Keratinocyte (primary cell): ENCODE results near the gene GNPTAB. TPM values are rescaled to one million over a fixed set of nuclear protein-coding genes. Genes with fewer than 3 reads are reported as not detected.

Experiments used
- DNase-seq: peaks from one replicate; pipeline ENCODE4 v3.0.0-alpha.2; 2011; ENCODE audit warnings: low read depth, missing footprints, low spot score
- FAIRE-seq: peaks from 2 replicates; lab custom pipeline; 2011; peaks lifted over from hg19 to GRCh38; lab: Jason Lieb, UNC
- H2AFZ ChIP-seq: 2 replicates; pipeline ENCODE4 v1.6.0; 2012; ENCODE audit warnings: low read length, control low read depth, inconsistent platforms; ENCODE audit not compliant: control insufficient read depth
- H3K27ac ChIP-seq: 2 replicates; pipeline ENCODE4 v1.5.1; 2011; ENCODE audit warnings: low read length; ENCODE audit not compliant: control insufficient read depth, insufficient read depth
- H3K27me3 ChIP-seq: 3 replicates; pipeline ENCODE4 v1.6.0; 2011; ENCODE audit warnings: low read length; ENCODE audit not compliant: control insufficient read depth, insufficient read depth; ENCODE audit errors: extremely low read depth
- H3K36me3 ChIP-seq, 2 experiments: 2 replicates in 1 of 2; 3 replicates in 1 of 2; pipeline ENCODE4 v1.5.1; 2011; ENCODE audit warnings: low read length in 2 of 2, mild to moderate bottlenecking in 1 of 2; ENCODE audit not compliant: control insufficient read depth in 2 of 2, insufficient read depth in 2 of 2; ENCODE audit errors: extremely low read depth in 1 of 2
- H3K4me1 ChIP-seq: 3 replicates; pipeline ENCODE4 v1.5.1; 2011; ENCODE audit warnings: low read length; ENCODE audit not compliant: control insufficient read depth, insufficient read depth; ENCODE audit errors: extremely low read depth
- H3K4me2 ChIP-seq: 3 replicates; pipeline ENCODE4 v1.6.0; 2011; ENCODE audit warnings: low read depth, low read length; ENCODE audit not compliant: control insufficient read depth, insufficient read depth; ENCODE audit errors: extremely low read depth
- H3K4me3 ChIP-seq, 3 experiments: fragments of 200-600 bp in 1 of 3; sonication (generic) in 1 of 3; 2 replicates in 2 of 3; 3 replicates in 1 of 3; pipeline ENCODE4 v1.5.1; 2011 to 2016; ENCODE audit warnings: low read length in 3 of 3, mild to moderate bottlenecking in 3 of 3, control low read depth in 2 of 3, inconsistent platforms in 1 of 3, low read depth in 1 of 3, mixed read lengths in 1 of 3, mixed run types in 1 of 3, moderate library complexity in 1 of 3; ENCODE audit not compliant: control insufficient read depth in 2 of 3, insufficient read depth in 2 of 3; ENCODE audit errors: extremely low read depth in 1 of 3
- H3K79me2 ChIP-seq: 2 replicates; pipeline ENCODE4 v1.6.0; 2012; ENCODE audit warnings: low read length; ENCODE audit not compliant: control insufficient read depth, insufficient read depth
- H3K9ac ChIP-seq: 3 replicates; pipeline ENCODE4 v1.6.0; 2011; ENCODE audit warnings: low read length; ENCODE audit not compliant: control insufficient read depth, insufficient read depth; ENCODE audit errors: extremely low read depth
- H3K9me1 ChIP-seq: 3 replicates; pipeline ENCODE4 v1.6.0; 2011; ENCODE audit warnings: low read length; ENCODE audit not compliant: control insufficient read depth, insufficient read depth; ENCODE audit errors: extremely low read depth
- H3K9me3 ChIP-seq: 2 replicates; pipeline ENCODE4 v1.5.1; 2012; ENCODE audit warnings: low read depth, low read length; ENCODE audit not compliant: control insufficient read depth
- H4K20me1 ChIP-seq: 3 replicates; pipeline ENCODE4 v1.6.0; 2011; ENCODE audit warnings: low read length; ENCODE audit not compliant: control insufficient read depth, insufficient read depth; ENCODE audit errors: extremely low read depth
- CTCF ChIP-seq, 3 experiments: IDR thresholded peaks in 1 of 3; conservative IDR thresholded peaks in 1 of 3; optimal IDR thresholded peaks in 1 of 3; 2 replicates in 2 of 3; 3 replicates in 1 of 3; pipeline versions ENCODE3 to v1.5.1; 2011; ENCODE audit warnings: low read length in 3 of 3, mild to moderate bottlenecking in 3 of 3, moderate library complexity in 2 of 3, control low read depth in 1 of 3, inconsistent platforms in 1 of 3; ENCODE audit not compliant: insufficient read depth in 2 of 3; ENCODE audit errors: extremely low read depth in 1 of 3
- EZH2 ChIP-seq: IDR thresholded peaks from one replicate; pipeline ENCODE4 v1.6.1; 2012; ENCODE audit warnings: inconsistent platforms, mild to moderate bottlenecking, low read length, moderate library complexity
- dilution Hi-C: fragments of 300-500 bp; cut with MboI; formaldehyde crosslinking; loops from one replicate; pipeline ENCODE4 v1.7.0; 2020; ENCODE audit warnings: low sequenced_read_pairs; ENCODE audit not compliant: extremely low pct_ligation_motif_present
- polyA plus RNA-seq, 5 experiments: library from polyadenylated mRNA; depleted of rRNA in 3 of 5; stranded (reverse) in 3 of 5; stranded (forward) in 1 of 5; unstranded in 1 of 5; fragments of >200 nt; gene quantifications; 1 replicate in 1 of 5; 2 replicates in 3 of 5; 3 replicates in 1 of 5; pipeline versions ENCODE4 v1.2.1 to v1.2.3, GENCODE V29; 2011 to 2012; ENCODE audit warnings: missing spikeins in 2 of 5, low read depth in 1 of 5, low replicate concordance in 1 of 5

Gene GNPTAB
- polyA plus RNA-seq, 1 donor (not counting 4 experiments of a cell fraction or from before 2014, with no cell fraction given): 35.7 TPM

GRCh38 chr12:101727098-101727497, 103.7 kb downstream of the GNPTAB start:
- H3K9me3 ChIP-seq: no peaks in the 10 kb centered on the region
- no peaks in the 10 kb centered on the region for H3K4me1 ChIP-seq
- no peak overlapping the region for H3K4me3 ChIP-seq
- H4K20me1 ChIP-seq: no peaks in the 10 kb centered on the region
- no peak for FAIRE-seq
- H3K9me1 ChIP-seq: no peaks in the 10 kb centered on the region
- H3K36me3 ChIP-seq: no peaks in the 10 kb centered on the region
- DNase-seq: no peak
- no peak overlapping the region for H3K4me2 ChIP-seq
- no peaks in the 10 kb centered on the region for H3K79me2 ChIP-seq
- H3K9ac ChIP-seq: no peak overlapping the region
- no peak overlapping the region for H2AFZ ChIP-seq
- H3K27ac ChIP-seq: no peak overlapping the region
- no peaks in the 10 kb centered on the region for H3K27me3 ChIP-seq
- TF ChIP-seq CTCF (optimal IDR thresholded peaks at IDR 0.05 in 1 of 3, IDR thresholded peaks at IDR 0.05 in 1 of 3, conservative IDR thresholded peaks at IDR 0.05 in 1 of 3; ENCODE audit: extremely low read depth in 1 of 3, insufficient read depth in 2 of 3, low read length in 3 of 3): no peak
- TF ChIP-seq EZH2: no peak
- dilution Hi-C loops: no loop called here

- Histone ChIP-seq H3K4me3 (no peak overlapping the region), H3K36me3 (no peaks in the 10 kb centered on the region), H3K27ac (no peak overlapping the region), H2AFZ (no peak overlapping the region), H3K79me2 (no peaks in the 10 kb centered on the region), H3K4me2 (no peak overlapping the region), H3K9ac (no peak overlapping the region), H3K9me3 (no peaks in the 10 kb centered on the region), H3K4me1 (no peaks in the 10 kb centered on the region), H3K9me1 (no peaks in the 10 kb centered on the region), H4K20me1 (no peaks in the 10 kb centered on the region), H3K27me3 (no peaks in the 10 kb centered on the region)
- DNase-seq: no peak
- TF ChIP-seq CTCF (optimal IDR thresholded peaks at IDR 0.05 in 1 of 3, IDR thresholded peaks at IDR 0.05 in 1 of 3, conservative IDR thresholded peaks at IDR 0.05 in 1 of 3; ENCODE audit: extremely low read depth in 1 of 3, insufficient read depth in 2 of 3, low read length in 3 of 3) (no peak), EZH2 (no peak)
- FAIRE-seq: no peak
- dilution Hi-C loops: no loop called here
These were observed 108.4 kb downstream of the GNPTAB start for GRCh38 chr12:101722392-101722791.
